ENCODE results near the gene DYSF.

DNA sequence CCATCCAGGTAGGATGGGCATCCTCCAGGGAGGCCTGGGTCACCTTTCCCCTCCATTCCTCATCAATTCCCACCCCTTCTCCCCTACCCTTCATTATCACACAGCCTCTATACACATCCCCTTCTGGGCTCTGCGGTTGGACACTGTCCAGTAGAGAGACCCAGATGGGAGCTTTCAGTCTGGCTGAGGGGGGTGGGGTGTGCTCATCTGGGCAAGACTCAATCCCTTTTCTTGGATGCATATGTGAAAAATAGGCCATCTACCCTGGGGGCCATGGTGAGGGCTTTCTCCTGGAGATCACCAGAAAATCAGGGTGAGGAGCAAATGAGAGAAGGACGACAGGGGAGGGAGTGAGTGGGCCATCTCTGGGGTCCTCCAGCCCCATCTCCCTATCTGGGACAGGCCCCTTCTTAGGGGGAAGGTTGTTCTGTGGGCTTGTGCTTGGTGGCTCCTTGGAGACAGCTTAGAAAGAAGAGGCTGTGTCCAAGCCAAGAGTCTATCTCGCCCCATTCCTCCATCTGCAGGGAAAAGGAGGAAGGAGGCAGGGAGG lies 160.1 kb downstream of the DYSF start:
- TF ChIP-seq POLR2A (IDR thresholded peaks at IDR 0.05): no peak
- TF ChIP-seq, protein P1, sequence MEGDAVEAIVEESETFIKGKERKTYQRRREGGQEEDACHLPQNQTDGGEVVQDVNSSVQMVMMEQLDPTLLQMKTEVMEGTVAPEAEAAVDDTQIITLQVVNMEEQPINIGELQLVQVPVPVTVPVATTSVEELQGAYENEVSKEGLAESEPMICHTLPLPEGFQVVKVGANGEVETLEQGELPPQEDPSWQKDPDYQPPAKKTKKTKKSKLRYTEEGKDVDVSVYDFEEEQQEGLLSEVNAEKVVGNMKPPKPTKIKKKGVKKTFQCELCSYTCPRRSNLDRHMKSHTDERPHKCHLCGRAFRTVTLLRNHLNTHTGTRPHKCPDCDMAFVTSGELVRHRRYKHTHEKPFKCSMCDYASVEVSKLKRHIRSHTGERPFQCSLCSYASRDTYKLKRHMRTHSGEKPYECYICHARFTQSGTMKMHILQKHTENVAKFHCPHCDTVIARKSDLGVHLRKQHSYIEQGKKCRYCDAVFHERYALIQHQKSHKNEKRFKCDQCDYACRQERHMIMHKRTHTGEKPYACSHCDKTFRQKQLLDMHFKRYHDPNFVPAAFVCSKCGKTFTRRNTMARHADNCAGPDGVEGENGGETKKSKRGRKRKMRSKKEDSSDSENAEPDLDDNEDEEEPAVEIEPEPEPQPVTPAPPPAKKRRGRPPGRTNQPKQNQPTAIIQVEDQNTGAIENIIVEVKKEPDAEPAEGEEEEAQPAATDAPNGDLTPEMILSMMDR (IDR thresholded peaks at IDR 0.05): no peak

Measured in lower leg skin (tissue), 3 donors.